ENCODE results near the gene VPS72. TPM values are rescaled to one million over a fixed set of nuclear protein-coding genes. Genes with fewer than 3 reads are reported as not detected.

Gene VPS72
- total and polyA plus RNA-seq, 2 of the 13 experiments (the other 11 are each of a cell fraction or from before 2014, with no cell fraction given) = 33.7 to 34.5 TPM

- BruUV-seq (replicated peaks) = no TSS peak
- H3K4me3 ChIP-seq (replicated peaks in 1 of 3; ENCODE audit: insufficient read depth in 1 of 3, low read depth in 2 of 3, low read length in 3 of 3) = no peak overlapping the region
- no peak overlapping the region for H2AFZ ChIP-seq (ENCODE audit: low read length)
- H3K27me3 ChIP-seq (ENCODE audit: control insufficient read depth in 1 of 2, insufficient read depth in 2 of 2, low read length in 2 of 2) = no peaks in the 10 kb centered on the region
- no peak for ATAC-seq
- H3K79me2 ChIP-seq (ENCODE audit: insufficient read depth, low read length) = no peaks in the 10 kb centered on the region
- TF ChIP-seq PAXIP1 (CRISPR knock-in tag; conservative IDR thresholded peaks at IDR 0.05) (no peak), RFX5 (IDR thresholded peaks at IDR 0.05; ENCODE audit: low read depth, low read length) (no peak), ZNF224 (CRISPR knock-in tag; IDR thresholded peaks at IDR 0.05) (no peak), AGO2 (optimal IDR thresholded peaks at IDR 0.05; ENCODE audit: low read depth, low read length) (peak; percentile 3), MZF1 (CRISPR knock-in tag; IDR thresholded peaks at IDR 0.05; ENCODE audit: borderline replicate concordance) (no peak)
- no peak for DNase-seq (ENCODE audit: low spot score)
- no peak for FAIRE-seq
- H4K20me1 ChIP-seq (ENCODE audit: insufficient read depth, low read length) = no peaks in the 10 kb centered on the region
- H3K36me3 ChIP-seq (replicated peaks in 1 of 2; ENCODE audit: control insufficient read depth in 1 of 2, insufficient read depth in 2 of 2, low read length in 2 of 2) = no peaks in the 10 kb centered on the region
- no peaks in the 10 kb centered on the region for H3K4me1 ChIP-seq (ENCODE audit: insufficient read depth, low read length)
- ChIA-PET CTCF (ENCODE audit: low intra/inter-chr PET ratio, low total read pairs) (no interaction called here), POLR2A (no interaction called here)
- no peak overlapping the region for H3K4me2 ChIP-seq (ENCODE audit: low read depth, low read length)
- no peaks in the 10 kb centered on the region for H3K9me3 ChIP-seq (ENCODE audit: low read length)
- H3K27ac ChIP-seq (ENCODE audit: extremely low read length, insufficient read depth, low read length) = no peak overlapping the region
- whole genome bisulfite sequencing (ENCODE audit: low lambda C conversion rate) = 84% methylated on average over 30 of the region's 39 CpGs
- in situ Hi-C loops (cut with HindIII; ENCODE audit: extremely low pct_ligation_motif_present, low pct_unique_long_range_greater_than_20kb) = no loop called here
- intact Hi-C loops (cut with micrococcal nuclease; ENCODE audit: unreplicated experiment) = no loop called here
- H3K9ac ChIP-seq (ENCODE audit: insufficient read depth, low read depth, low read length) = no peak overlapping the region
Observed at GRCh38 chr1:151131701-151132334, 58.2 kb downstream of the VPS72 start.

Measured in HepG2 (cell line).